H1 (cell line): Measurements from ENCODE around the gene UVSSA. TPM values are rescaled to one million over a fixed set of nuclear protein-coding genes. Genes with fewer than 3 reads are reported as not detected.

Experiments used
- CTCF ChIA-PET: fragments of 300-600 bp; sonication (Branson Sonifier 250); formaldehyde crosslinking; loops from one replicate; lab custom pipeline; 2021; ENCODE audit not compliant: partially characterized antibody; lab: Charles Lee
- POLR2A ChIA-PET: fragments of 300-600 bp; sonication (Branson Sonifier 250); formaldehyde crosslinking; loops from one replicate; lab custom pipeline; 2021; ENCODE audit warnings: inconsistent platforms; ENCODE audit not compliant: partially characterized antibody; lab: Charles Lee
- DNase-seq, 2 experiments: peaks; one replicate each; pipeline versions ENCODE4 v3.0.0 to v3.0.0-alpha.2; 2010 to 2022; ENCODE audit warnings: low spot score in 2 of 2, low read depth in 1 of 2, mixed read lengths in 1 of 2
- FAIRE-seq: peaks from 2 replicates; lab custom pipeline; 2011; peaks lifted over from hg19 to GRCh38; lab: Jason Lieb, UNC
- H2AFZ ChIP-seq: 2 replicates; pipeline ENCODE4 v1.8.1; 2012; ENCODE audit warnings: low read length, inconsistent platforms
- H2AK5ac ChIP-seq: 2 replicates; pipeline ENCODE4 v1.6.1; 2013; ENCODE audit warnings: low read depth, low read length
- H2BK120ac ChIP-seq: replicated peaks from 2 replicates; pipeline ENCODE3; 2013; ENCODE audit warnings: low read depth, low read length, inconsistent platforms
- H2BK12ac ChIP-seq: 2 replicates; pipeline ENCODE4 v1.6.1; 2013; ENCODE audit warnings: low read depth, low read length
- H2BK15ac ChIP-seq: 2 replicates; pipeline ENCODE4 v1.6.1; 2013; ENCODE audit warnings: low read length
- H2BK20ac ChIP-seq: 2 replicates; pipeline ENCODE4 v1.6.1; 2013; ENCODE audit warnings: low read length
- H2BK5ac ChIP-seq: 2 replicates; pipeline ENCODE4 v1.6.1; 2013; ENCODE audit warnings: low read depth, low read length
- H3K14ac ChIP-seq: 2 replicates; pipeline ENCODE4 v1.6.1; 2013; ENCODE audit warnings: inconsistent platforms; ENCODE audit not compliant: insufficient read length
- H3K18ac ChIP-seq: 2 replicates; pipeline ENCODE4 v1.6.1; 2013; ENCODE audit warnings: low read length; ENCODE audit errors: extremely low read depth
- H3K23ac ChIP-seq: 2 replicates; pipeline ENCODE4 v1.6.1; 2013; ENCODE audit warnings: inconsistent platforms; ENCODE audit not compliant: insufficient read length
- H3K23me2 ChIP-seq: 2 replicates; pipeline ENCODE4 v1.6.1; 2013; ENCODE audit warnings: low read depth, low read length
- H3K27ac ChIP-seq: 2 replicates; pipeline ENCODE4 v1.6.1; 2011; ENCODE audit warnings: low read depth, low read length, inconsistent platforms
- H3K27me3 ChIP-seq, 4 experiments: replicated peaks in 1 of 4; 1 replicate in 1 of 4; 2 replicates in 3 of 4; pipeline versions ENCODE4 v1.6.1 to v1.8.1; 2011 to 2013; ENCODE audit warnings: low read length in 3 of 4, mild to moderate bottlenecking in 3 of 4, inconsistent platforms in 2 of 4, mixed read lengths in 2 of 4, moderate library complexity in 1 of 4; ENCODE audit not compliant: control insufficient read depth in 3 of 4, insufficient read depth in 3 of 4; ENCODE audit errors: extremely low read depth in 1 of 4
- H3K36me3 ChIP-seq, 4 experiments: 2 replicates each; pipeline versions ENCODE4 v1.6.1 to v1.8.1; 2011 to 2013; ENCODE audit warnings: mild to moderate bottlenecking in 4 of 4, low read length in 3 of 4, moderate library complexity in 2 of 4, control low read depth in 1 of 4, inconsistent platforms in 1 of 4; ENCODE audit not compliant: insufficient read depth in 4 of 4, control insufficient read depth in 2 of 4
- H3K4ac ChIP-seq: replicated peaks from 2 replicates; pipeline ENCODE3; 2013; ENCODE audit warnings: low read length, low read depth, mixed read lengths, inconsistent platforms; ENCODE audit not compliant: insufficient read length
- H3K4me1 ChIP-seq, 4 experiments: replicated peaks in 1 of 4; 1 replicate in 1 of 4; 2 replicates in 3 of 4; pipeline versions ENCODE4 v1.6.1 to v1.8.1; 2011 to 2013; ENCODE audit warnings: low read length in 3 of 4, inconsistent platforms in 2 of 4, mixed read lengths in 1 of 4; ENCODE audit not compliant: insufficient read depth in 4 of 4, control insufficient read depth in 3 of 4
- H3K4me2 ChIP-seq, 2 experiments: 2 replicates each; pipeline versions ENCODE4 v1.6.1 to v1.8.1; 2011 to 2013; ENCODE audit warnings: low read depth in 2 of 2, low read length in 2 of 2, control low read depth in 1 of 2, inconsistent platforms in 1 of 2, mild to moderate bottlenecking in 1 of 2; ENCODE audit not compliant: insufficient read depth in 1 of 2
- H3K4me3 ChIP-seq, 4 experiments: fragments of 200-600, 300-600 bp in 1 of 4; sonication (generic), shearing (Covaris generic), sonication (Bioruptor Twin) in 1 of 4; 2 replicates each; pipeline versions ENCODE4 v1.5.1 to v1.8.1; 2011 to 2016; ENCODE audit warnings: low read length in 4 of 4, low read depth in 3 of 4, control low read depth in 2 of 4, inconsistent platforms in 2 of 4, mild to moderate bottlenecking in 2 of 4, mixed read lengths in 1 of 4, moderate library complexity in 1 of 4; ENCODE audit not compliant: insufficient read depth in 2 of 4; ENCODE audit errors: extremely low read depth in 1 of 4
- H3K56ac ChIP-seq: replicated peaks from 2 replicates; pipeline ENCODE3; 2013; ENCODE audit warnings: low read depth, mild to moderate bottlenecking, mixed read lengths, low read length, inconsistent platforms; ENCODE audit not compliant: insufficient read length
- H3K79me1 ChIP-seq: 2 replicates; pipeline ENCODE4 v1.6.1; 2013; ENCODE audit warnings: low read depth, low read length, control low read depth
- H3K79me2 ChIP-seq, 2 experiments: 2 replicates each; pipeline versions ENCODE4 v1.6.1 to v1.8.1; 2012 to 2013; ENCODE audit warnings: low read length in 2 of 2, mild to moderate bottlenecking in 2 of 2, inconsistent platforms in 1 of 2; ENCODE audit not compliant: insufficient read depth in 2 of 2, control insufficient read depth in 1 of 2
- H3K9ac ChIP-seq, 4 experiments: replicated peaks in 1 of 4; 1 replicate in 1 of 4; 2 replicates in 3 of 4; pipeline versions ENCODE4 v1.6.1 to v1.8.1; 2011 to 2013; ENCODE audit warnings: low read depth in 3 of 4, low read length in 3 of 4, control low read depth in 2 of 4, mild to moderate bottlenecking in 2 of 4, moderate library complexity in 2 of 4, inconsistent platforms in 1 of 4; ENCODE audit errors: extremely low read depth in 1 of 4
- H3K9me3 ChIP-seq, 2 experiments: 2 replicates each; pipeline versions ENCODE4 v1.6.1 to v1.8.1; 2012 to 2013; ENCODE audit warnings: mild to moderate bottlenecking in 2 of 2, moderate library complexity in 2 of 2, control low read depth in 1 of 2, inconsistent platforms in 1 of 2, low read depth in 1 of 2, low read length in 1 of 2, mixed read lengths in 1 of 2; ENCODE audit not compliant: insufficient read depth in 2 of 2
- H4K20me1 ChIP-seq, 2 experiments: replicated peaks in 1 of 2; 2 replicates each; pipeline versions ENCODE3 to v1.8.1; 2011 to 2013; ENCODE audit warnings: inconsistent platforms in 2 of 2, low read length in 2 of 2, mild to moderate bottlenecking in 1 of 2; ENCODE audit not compliant: insufficient read depth in 2 of 2, control insufficient read depth in 1 of 2
- H4K5ac ChIP-seq: 2 replicates; pipeline ENCODE4 v1.6.1; 2013; ENCODE audit warnings: low read length, low read depth, mixed read lengths, inconsistent platforms; ENCODE audit not compliant: insufficient read length
- H4K8ac ChIP-seq: 2 replicates; pipeline ENCODE4 v1.8.0; 2013; ENCODE audit warnings: mild to moderate bottlenecking, moderate library complexity, low read length, inconsistent platforms; ENCODE audit not compliant: insufficient read depth; ENCODE audit errors: extremely low read depth
- H4K91ac ChIP-seq: replicated peaks from 2 replicates; pipeline ENCODE3; 2013; ENCODE audit warnings: low read length, mixed read lengths, inconsistent platforms; ENCODE audit not compliant: insufficient read length
- BRCA1 ChIP-seq: IDR thresholded peaks from 2 replicates; pipeline ENCODE4 v1.6.1; 2012; ENCODE audit warnings: low read depth, low read length, improper control_type of control experiment
- EP300 ChIP-seq, 2 experiments: IDR thresholded peaks; 1 replicate in 1 of 2; 2 replicates in 1 of 2; pipeline ENCODE4 v1.6.1; 2011 to 2012; ENCODE audit warnings: low read depth in 2 of 2, low read length in 2 of 2, mild to moderate bottlenecking in 2 of 2, borderline replicate concordance in 1 of 2, inconsistent platforms in 1 of 2, moderate library complexity in 1 of 2
- HDAC6 ChIP-seq: IDR thresholded peaks from one replicate; pipeline ENCODE4 v1.7.1; 2012; ENCODE audit warnings: low read depth, mild to moderate bottlenecking, inconsistent platforms, low read length, moderate library complexity
- KDM5A ChIP-seq: fragments of 200-600 bp; IDR thresholded peaks from 2 replicates; pipeline ENCODE4 v1.7.1; 2012; ENCODE audit warnings: mild to moderate bottlenecking, low read length, inconsistent platforms, mixed read lengths
- RAD21 ChIP-seq, 2 experiments: IDR thresholded peaks in 1 of 2; conservative IDR thresholded peaks in 1 of 2; 2 replicates each; pipeline ENCODE4 v1.6.1; 2011; ENCODE audit warnings: low read depth in 2 of 2, low read length in 2 of 2, improper control_type of control experiment in 1 of 2, inconsistent platforms in 1 of 2, mild to moderate bottlenecking in 1 of 2, moderate library complexity in 1 of 2
- SAP30 ChIP-seq: fragments of 300-600 bp; sonication (generic); IDR thresholded peaks from 2 replicates; pipeline ENCODE4 v1.7.1; 2012; ENCODE audit warnings: low read length, moderate library complexity, mild to moderate bottlenecking, inconsistent platforms; ENCODE audit not compliant: insufficient read depth, insufficient replicate concordance
- SIX5 ChIP-seq: IDR thresholded peaks from 2 replicates; pipeline ENCODE4 v1.6.1; 2011; ENCODE audit warnings: mild to moderate bottlenecking, low read depth, low read length
- SP4 ChIP-seq: IDR thresholded peaks from 2 replicates; pipeline ENCODE4 v1.6.1; 2012; ENCODE audit warnings: low read length, inconsistent platforms
- SRF ChIP-seq: IDR thresholded peaks from 2 replicates; pipeline ENCODE4 v1.6.1; 2011; ENCODE audit warnings: mild to moderate bottlenecking, low read depth, low read length, moderate library complexity
- WGBS, 2 experiments: shearing (Covaris generic) in 1 of 2; methylation state at CpG; one replicate each; pipeline versions ENCODE4 v1.1.6 to v1.1.7; 2013 to 2015; ENCODE audit warnings: low lambda C conversion rate in 2 of 2, mixed read lengths in 2 of 2, inconsistent platforms in 1 of 2, low coverage in 1 of 2, missing lambda C conversion rate in 1 of 2; ENCODE audit not compliant: insufficient replicate concordance in 2 of 2, insufficient coverage in 1 of 2, insufficient read length in 1 of 2; ENCODE audit errors: extremely low coverage in 1 of 2, missing lambda C conversion rate in 1 of 2; 5-methylcytosine and 5-hydroxymethylcytosine counted together
- polyA plus RNA-seq, 7 experiments: library from polyadenylated mRNA; depleted of rRNA in 3 of 7; stranded (reverse) in 5 of 7; unstranded in 2 of 7; fragments of >200 nt in 5 of 7; fragments of 200-250 nt in 2 of 7; gene quantifications; 1 replicate in 5 of 7; 2 replicates in 1 of 7; 4 replicates in 1 of 7; pipeline versions ENCODE4 v1.2.1 to v1.2.3, GENCODE V29; 2011 to 2013; ENCODE audit warnings: missing spikeins in 2 of 7, mixed read lengths in 2 of 7
- total RNA-seq: library from RNA; stranded (reverse); fragmentation: NEBNext Ultra II Directional; extraction: Animal tissue kit (Norgen Biotek cat#: 25700); gene quantifications from 2 replicates; pipeline ENCODE4 v1.2.1, GENCODE V29; 2021

The UVSSA gene
- total and polyA plus RNA-seq, 2 of the 8 experiments (the other 6 are each of a cell fraction or from before 2014, with no cell fraction given), result 14.5 to 19.4 TPM

- Histone ChIP-seq H3K27ac (no peak overlapping the region), H3K23ac (no peak overlapping the region), H2AK5ac (no peak overlapping the region), H3K4me3 (no peak overlapping the region), H3K79me2 (no peaks in the 10 kb centered on the region), H3K9me3 (no peaks in the 10 kb centered on the region), H4K20me1 (peaks cover 8 to 24% of the 10 kb centered on the region in 2 experiments), H2BK20ac (no peak overlapping the region), H3K18ac (no peak overlapping the region), H4K5ac (no peak overlapping the region), H2BK5ac (no peak overlapping the region), H3K79me1 (peaks cover 6% of the 10 kb centered on the region), H3K4me2 (no peak overlapping the region), H3K4ac (no peak overlapping the region), H3K14ac (no peak overlapping the region), H2BK120ac (no peak overlapping the region), H2AFZ (no peak overlapping the region), H4K8ac (no peak overlapping the region), H4K91ac (no peak overlapping the region), H3K36me3 (peaks cover 10 to 64% (median 47%) of the 10 kb centered on the region in 4 experiments), H3K27me3 (no peaks in the 10 kb centered on the region), H2BK15ac (no peak overlapping the region), H3K4me1 (no peaks in the 10 kb centered on the region), H3K23me2 (no peaks in the 10 kb centered on the region), H3K56ac (no peak overlapping the region), H2BK12ac (no peak overlapping the region), H3K9ac (no peak overlapping the region)
- CTCF ChIA-PET, result interaction anchor here (0.8 kb wide), 1 partner anchor 70 kb away, joined by 3 read pairs; no protein-coding TSS in a partner anchor
- TF ChIP-seq SP4 (no peak), BRCA1 (no peak), SAP30 (no peak), HDAC6 (no peak), SRF (no peak), RAD21 (IDR thresholded peaks at IDR 0.05 in 1 of 2, conservative IDR thresholded peaks at IDR 0.05 in 1 of 2; ENCODE audit: low read depth in 2 of 2, low read length in 2 of 2) (no peak), EP300 (IDR thresholded peaks at IDR 0.05; ENCODE audit: borderline replicate concordance in 1 of 2, low read depth in 2 of 2, low read length in 2 of 2) (no peak), KDM5A (no peak), SIX5 (no peak)
- POLR2A ChIA-PET, result no interaction called here
- 96% methylated on average over 7 of the region's 7 CpGs; no CpG with 5 or more reads in 1 of the 2 experiments for WGBS, 2 experiments
- DNase-seq (no peak), FAIRE-seq (no peak)
These were observed 10.9 kb upstream of the UVSSA start for GRCh38 chr4:1336088-1336491.
